ENCODE data around the gene GREB1.

GREB1 gene

GRCh38 chr2:11533278-11534070, at the start of gene GREB1:
GREB1 (plus strand) TSS chr2:11534045; CDS start chr2:11556615, 22,570 bp downstream.
- DNase-seq (ENCODE audit: low spot score) = no peak

GRCh38 chr2:11488809-11489208, 45.0 kb upstream of the GREB1 start:
- DNase-seq (ENCODE audit: low spot score) = no peak

- no peak for DNase-seq (ENCODE audit: low spot score)
Observed at GRCh38 chr2:11490194-11490593, 43.7 kb upstream of the GREB1 start.

- DNase-seq (ENCODE audit: low spot score) = no peak
Observed at GRCh38 chr2:11491348-11491933, 42.4 kb upstream of the GREB1 start.

GRCh38 chr2:11492244-11492643, 41.6 kb upstream of the GREB1 start:
- DNase-seq (ENCODE audit: low spot score) = no peak

- no peak for DNase-seq (ENCODE audit: low spot score)
Observed at GRCh38 chr2:11492720-11493119, 41.1 kb upstream of the GREB1 start.

- DNase-seq (ENCODE audit: low spot score) = no peak
Observed at GRCh38 chr2:11493282-11493681, 40.6 kb upstream of the GREB1 start.

- DNase-seq (ENCODE audit: low spot score) = no peak
Observed at GRCh38 chr2:11494310-11494709, 39.5 kb upstream of the GREB1 start.

GRCh38 chr2:11495844-11496681, 37.8 kb upstream of the GREB1 start:
- DNase-seq (ENCODE audit: low spot score) = peak; percentile 32

GRCh38 chr2:11498543-11499034, 35.3 kb upstream of the GREB1 start:
- peak; percentile 86 for DNase-seq (ENCODE audit: low spot score)

GRCh38 chr2:11499081-11499743, 34.6 kb upstream of the GREB1 start:
- DNase-seq (ENCODE audit: low spot score) = peak; percentile 88

GRCh38 chr2:11500702-11501303, 33.0 kb upstream of the GREB1 start:
- DNase-seq (ENCODE audit: low spot score) = no peak

GRCh38 chr2:11502740-11503292, 31.0 kb upstream of the GREB1 start:
- DNase-seq (ENCODE audit: low spot score) = no peak

GRCh38 chr2:11503354-11503927, 30.4 kb upstream of the GREB1 start:
- DNase-seq (ENCODE audit: low spot score) = no peak

- no peak for DNase-seq (ENCODE audit: low spot score)
Observed at GRCh38 chr2:11505652-11506610, 27.9 kb upstream of the GREB1 start.

GRCh38 chr2:11506611-11506969, 27.3 kb upstream of the GREB1 start:
- no peak for DNase-seq (ENCODE audit: low spot score)

GRCh38 chr2:11507517-11507916, 26.3 kb upstream of the GREB1 start:
- no peak for DNase-seq (ENCODE audit: low spot score)

- peak; percentile 69 for DNase-seq (ENCODE audit: low spot score)
Observed at GRCh38 chr2:11508279-11508678, 25.6 kb upstream of the GREB1 start.

- DNase-seq (ENCODE audit: low spot score) = no peak
Observed at GRCh38 chr2:11509657-11510360, 24.0 kb upstream of the GREB1 start.

Measured in globus pallidus (tissue), 1 donor.